DND-41 (cell line): ENCODE data around the gene PRSS21.

ENCODE experiments used
- CTCF ChIP-seq: IDR thresholded peaks from 2 replicates; pipeline ENCODE4 v1.5.1; 2012; ENCODE audit warnings: borderline replicate concordance, low read length, moderate library complexity, mild to moderate bottlenecking; ENCODE audit not compliant: poor library complexity, severe bottlenecking; ENCODE audit errors: extremely low read depth
- EZH2 ChIP-seq: IDR thresholded peaks from 3 replicates; pipeline ENCODE4 v1.6.1; 2012; ENCODE audit warnings: borderline replicate concordance, low read depth, mild to moderate bottlenecking, moderate library complexity, low read length, inconsistent platforms; ENCODE audit not compliant: severe bottlenecking

- TF ChIP-seq EZH2 (no peak), CTCF (no peak)
These were observed 16.7 kb downstream of the PRSS21 start for GRCh38 chr16:2833776-2834175.
